Vagina (tissue), 2 donors: ENCODE data around the gene VRTN.

Experiments
- CTCF ChIP-seq, 3 experiments: fragments of 450-650 bp in 2 of 3; fragments of 200-600 bp in 1 of 3; sonication (generic) in 1 of 3; IDR thresholded peaks; one replicate each; pipeline ENCODE4 v1.5.1; 2017 to 2019; ENCODE audit warnings: antibody characterized with exemption in 3 of 3, mild to moderate bottlenecking in 2 of 3, moderate library complexity in 2 of 3
- POLR2A ChIP-seq, 2 donors: fragments of 450-650 bp; IDR thresholded peaks; one replicate each; pipeline ENCODE4 v1.6.1; 2017; ENCODE audit warnings: antibody characterized with exemption in 2 of 2, mild to moderate bottlenecking in 2 of 2, moderate library complexity in 2 of 2

DNA sequence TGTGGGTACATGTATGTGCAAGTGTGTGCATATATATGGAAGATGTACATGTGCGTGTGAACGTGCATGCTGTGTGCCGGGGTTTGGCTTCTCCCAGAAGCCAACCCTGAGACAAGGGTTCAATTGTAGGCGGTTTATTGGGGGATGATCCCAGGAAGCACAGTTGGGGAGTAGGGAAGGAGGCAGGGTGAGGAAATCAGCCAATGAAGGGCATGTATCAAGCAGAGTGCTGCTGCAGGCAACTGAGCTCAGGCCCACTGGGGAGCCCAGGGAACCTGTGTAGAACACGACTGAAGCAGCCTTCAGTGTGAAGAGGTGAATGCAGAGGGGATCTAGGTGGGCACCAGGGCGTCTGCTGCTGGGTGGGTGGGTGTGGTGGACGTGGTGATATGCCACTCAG, 56.2 kb downstream of the VRTN start:
- no peak for TF ChIP-seq CTCF (IDR thresholded peaks at IDR 0.05)
- no peak for TF ChIP-seq POLR2A (IDR thresholded peaks at IDR 0.05)
